Body of pancreas (tissue), 4 donors: Measurements from ENCODE around the gene BLOC1S1. TPM values are rescaled to one million over a fixed set of nuclear protein-coding genes. Genes with fewer than 3 reads are reported as not detected.

Experiments
- ATAC-seq: fragments of 150-250 bp; one replicate; pipeline ENCODE4 v1.9.1; 2016
- DNase-seq, 4 donors: peaks; one replicate each; pipeline ENCODE4 v3.0.0-alpha.2; 2019
- H3K27ac ChIP-seq, 4 donors: fragments of 200-600 bp; sonication (generic); 1 replicate in 3 of 4; 2 replicates in 1 of 4; pipeline versions ENCODE4 v1.5.1 to v1.6.1; 2016 to 2019; ENCODE audit warnings: mild to moderate bottlenecking in 1 of 4, mixed read lengths in 1 of 4, moderate library complexity in 1 of 4
- H3K27me3 ChIP-seq, 2 donors: fragments of 200-600 bp; sonication (generic); one replicate each; pipeline ENCODE4 v1.6.0; 2016; ENCODE audit warnings: mild to moderate bottlenecking in 1 of 2
- H3K36me3 ChIP-seq, 2 donors: fragments of 200-600 bp; sonication (generic); replicated peaks in 1 of 2; 2 replicates each; pipeline ENCODE4 v1.5.1; 2016; ENCODE audit warnings: low read depth in 2 of 2; ENCODE audit not compliant: insufficient read depth in 1 of 2
- H3K4me1 ChIP-seq: fragments of 200-600 bp; sonication (generic); one replicate; pipeline ENCODE4 v1.6.0; 2016
- H3K4me3 ChIP-seq, 2 donors: fragments of 200-600 bp; sonication (generic); 1 replicate in 1 of 2; 2 replicates in 1 of 2; pipeline ENCODE4 v1.5.1; 2016 to 2019
- H3K9me3 ChIP-seq, 3 donors: fragments of 200-600 bp; sonication (generic); 1 replicate in 2 of 3; 2 replicates in 1 of 3; pipeline ENCODE4 v1.5.1; 2016
- POLR2A ChIP-seq, 3 donors: fragments of 450-650 bp; IDR thresholded peaks; one replicate each; pipeline ENCODE4 v1.6.1; 2016; ENCODE audit warnings: antibody characterized with exemption in 3 of 3, mild to moderate bottlenecking in 2 of 3
- WGBS, 2 donors: methylation state at CpG; one replicate each; pipeline ENCODE4 v1.1.5; 2017; 5-methylcytosine and 5-hydroxymethylcytosine counted together
- intact Hi-C: fragments of 100-400 bp; cut with DNase I; formaldehyde crosslinking; loops from one replicate; pipeline ENCODE4 v1.15.1; 2023
- total RNA-seq, 2 donors: library from RNA; depleted of rRNA; stranded (reverse); fragments of >200 nt; gene quantifications; one replicate each; pipeline ENCODE4 v1.1.0, GENCODE V29; 2016
- TF ChIP-seq, protein P1 (sequence below), 7 experiments: fragments of 450-650 bp in 4 of 7; fragments of 200-600 bp in 3 of 7; sonication (generic) in 3 of 7; IDR thresholded peaks; one replicate each; pipeline ENCODE4 v1.5.1; 2016 to 2019; ENCODE audit warnings: antibody characterized with exemption in 7 of 7

The BLOC1S1 gene
- total RNA-seq, 2 donors from 2014 or later, result 86.1 to 105 TPM

DNA sequence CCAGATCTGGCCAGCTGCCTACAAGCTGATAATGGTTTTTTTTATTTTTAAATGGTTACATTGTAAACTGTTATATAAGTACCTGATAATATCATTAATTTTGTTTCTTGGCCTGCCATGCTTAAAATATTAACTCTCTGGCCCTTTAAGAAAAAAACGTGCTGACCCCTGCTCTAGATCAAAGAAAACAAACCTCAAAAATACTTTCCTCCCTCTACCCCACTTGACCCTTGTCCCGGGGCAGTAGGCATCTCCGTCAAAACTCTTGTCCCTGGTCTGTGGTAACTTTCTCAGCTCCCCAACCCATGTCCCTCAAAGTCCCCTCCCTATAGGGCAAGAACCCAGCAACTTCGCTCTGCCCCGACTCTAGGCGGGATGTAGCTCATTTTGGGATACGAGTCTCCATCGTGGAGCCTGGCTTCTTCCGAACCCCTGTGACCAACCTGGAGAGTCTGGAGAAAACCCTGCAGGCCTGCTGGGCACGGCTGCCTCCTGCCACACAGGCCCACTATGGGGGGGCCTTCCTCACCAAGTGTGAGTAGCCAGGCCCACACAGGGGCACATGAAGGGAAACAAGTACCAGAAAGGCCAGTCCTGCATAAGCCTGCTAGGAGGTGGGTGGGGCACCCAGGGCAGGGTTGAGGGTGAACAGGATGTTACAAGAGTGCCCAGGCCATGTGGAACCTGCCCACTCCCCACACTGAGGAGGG lies 7.8 kb downstream of the BLOC1S1 start:
- Histone ChIP-seq H3K4me3 (no peak overlapping the region), H3K27me3 (no peaks in the 10 kb centered on the region), H3K36me3 (peaks cover 0 to 7% of the 10 kb centered on the region in 2 donors), H3K27ac (peak overlapping the region in 1 of 4 donors; percentile 6), H3K4me1 (peaks cover 74% of the 10 kb centered on the region), H3K9me3 (no peaks in the 10 kb centered on the region)
- no peak for ATAC-seq
- intact Hi-C loops, result no loop called here
- TF ChIP-seq POLR2A (IDR thresholded peaks at IDR 0.05), result no peak
- TF ChIP-seq, protein P1, sequence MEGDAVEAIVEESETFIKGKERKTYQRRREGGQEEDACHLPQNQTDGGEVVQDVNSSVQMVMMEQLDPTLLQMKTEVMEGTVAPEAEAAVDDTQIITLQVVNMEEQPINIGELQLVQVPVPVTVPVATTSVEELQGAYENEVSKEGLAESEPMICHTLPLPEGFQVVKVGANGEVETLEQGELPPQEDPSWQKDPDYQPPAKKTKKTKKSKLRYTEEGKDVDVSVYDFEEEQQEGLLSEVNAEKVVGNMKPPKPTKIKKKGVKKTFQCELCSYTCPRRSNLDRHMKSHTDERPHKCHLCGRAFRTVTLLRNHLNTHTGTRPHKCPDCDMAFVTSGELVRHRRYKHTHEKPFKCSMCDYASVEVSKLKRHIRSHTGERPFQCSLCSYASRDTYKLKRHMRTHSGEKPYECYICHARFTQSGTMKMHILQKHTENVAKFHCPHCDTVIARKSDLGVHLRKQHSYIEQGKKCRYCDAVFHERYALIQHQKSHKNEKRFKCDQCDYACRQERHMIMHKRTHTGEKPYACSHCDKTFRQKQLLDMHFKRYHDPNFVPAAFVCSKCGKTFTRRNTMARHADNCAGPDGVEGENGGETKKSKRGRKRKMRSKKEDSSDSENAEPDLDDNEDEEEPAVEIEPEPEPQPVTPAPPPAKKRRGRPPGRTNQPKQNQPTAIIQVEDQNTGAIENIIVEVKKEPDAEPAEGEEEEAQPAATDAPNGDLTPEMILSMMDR (IDR thresholded peaks at IDR 0.05), result no peak
- 30 to 39% methylated on average over 10 of the region's 10 CpGs for WGBS, 2 donors
- no peak for DNase-seq

DNA sequence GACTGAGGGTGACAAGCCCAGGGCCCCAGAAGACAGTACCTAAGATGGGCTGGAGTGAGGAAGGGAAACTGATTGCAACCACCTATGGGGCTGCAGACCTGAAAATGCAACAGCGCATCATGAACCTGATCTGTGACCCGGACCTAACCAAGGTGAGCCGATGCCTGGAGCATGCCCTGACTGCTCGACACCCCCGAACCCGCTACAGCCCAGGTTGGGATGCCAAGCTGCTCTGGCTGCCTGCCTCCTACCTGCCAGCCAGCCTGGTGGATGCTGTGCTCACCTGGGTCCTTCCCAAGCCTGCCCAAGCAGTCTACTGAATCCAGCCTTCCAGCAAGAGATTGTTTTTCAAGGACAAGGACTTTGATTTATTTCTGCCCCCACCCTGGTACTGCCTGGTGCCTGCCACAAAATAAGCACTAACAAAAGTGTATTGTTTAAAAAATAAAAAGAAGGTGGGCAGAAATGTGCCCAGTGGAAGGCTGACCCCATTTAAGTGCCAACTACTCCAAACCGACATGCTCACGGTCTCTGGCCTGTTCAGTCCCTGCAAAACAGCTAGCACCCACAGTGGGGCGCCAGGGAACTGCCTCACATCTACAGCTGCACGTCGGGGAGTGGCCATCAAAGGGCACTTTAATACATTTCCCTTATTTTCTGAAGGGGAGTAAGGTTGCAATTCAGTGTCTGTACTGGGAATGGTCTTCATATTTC lies 8.5 kb downstream of the BLOC1S1 start:
- no peaks in the 10 kb centered on the region for H3K27me3 ChIP-seq
- no peaks in the 10 kb centered on the region for H3K9me3 ChIP-seq
- H3K36me3 ChIP-seq, result peaks cover 0 to 7% of the 10 kb centered on the region in 2 donors
- 19 to 24% methylated on average over 11 of the region's 11 CpGs for WGBS, 2 donors
- ATAC-seq (no peak), DNase-seq (peak; percentile 75 to 84 (median 80))
- H3K27ac ChIP-seq, result peak overlapping the region in 3 of 4 donors; percentile 6 to 33 (median 17)
- peaks cover 67% of the 10 kb centered on the region for H3K4me1 ChIP-seq
- TF ChIP-seq POLR2A (IDR thresholded peaks at IDR 0.05), result no peak
- TF ChIP-seq, protein P1 (IDR thresholded peaks at IDR 0.05), result peak; percentile 41 to 72 (median 54)
- intact Hi-C loops, result no loop called here
- H3K4me3 ChIP-seq, result no peak overlapping the region

DNA sequence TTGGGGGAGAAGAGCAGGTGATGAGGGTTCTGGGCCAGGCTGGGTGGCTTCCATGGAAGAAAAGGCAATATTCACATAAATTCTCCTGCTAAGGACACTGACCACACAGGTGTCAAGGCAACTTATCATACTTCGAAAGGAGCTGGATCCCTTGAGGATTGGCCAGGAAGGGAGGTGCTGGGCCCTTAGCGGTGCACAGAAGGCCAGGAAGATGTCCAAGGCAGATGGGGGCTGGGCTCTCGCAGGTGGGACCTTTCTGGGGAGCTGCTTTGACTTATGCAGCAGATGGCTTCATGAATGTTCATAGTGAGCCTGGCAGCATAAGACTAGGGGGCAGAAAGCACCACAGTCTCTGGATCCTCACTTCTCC lies 9.1 kb downstream of the BLOC1S1 start:
- TF ChIP-seq, protein P1 (IDR thresholded peaks at IDR 0.05), result peak in 1 of 7 experiments; percentile 5
- TF ChIP-seq POLR2A (IDR thresholded peaks at IDR 0.05), result no peak
- Histone ChIP-seq H3K27me3 (no peaks in the 10 kb centered on the region), H3K4me3 (no peak overlapping the region), H3K36me3 (peaks cover 0 to 7% of the 10 kb centered on the region in 2 donors), H3K27ac (peak overlapping the region in 1 of 4 donors; percentile 33), H3K9me3 (no peaks in the 10 kb centered on the region), H3K4me1 (peaks cover 65% of the 10 kb centered on the region)
- ATAC-seq (no peak), DNase-seq (no peak)
- intact Hi-C loops, result no loop called here
- WGBS, 2 donors, result 27 to 33% methylated on average over 3 of the region's 3 CpGs

DNA sequence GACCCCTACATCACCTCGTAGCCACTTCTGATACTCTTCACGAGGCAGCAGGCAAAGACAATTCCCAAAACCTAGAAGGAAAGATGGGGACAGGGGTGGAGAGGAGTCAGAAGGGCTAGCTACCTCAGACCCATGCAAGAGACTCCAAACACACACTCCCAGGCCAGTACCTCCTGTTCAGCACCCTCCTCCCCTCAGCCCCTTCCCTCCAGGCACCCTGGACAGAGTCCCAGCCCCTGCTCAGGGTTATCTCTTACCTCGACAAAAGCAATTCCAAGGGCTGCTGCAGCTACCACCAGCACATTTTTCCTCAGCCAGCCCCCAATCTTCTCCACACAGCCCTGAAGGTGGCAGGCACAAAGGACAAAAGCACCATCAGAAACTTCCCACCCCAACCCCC lies 9.7 kb downstream of the BLOC1S1 start:
- ATAC-seq, result no peak
- no peak for DNase-seq

More for the DNA sequence above, 9.7 kb downstream of the BLOC1S1 start:
- Histone ChIP-seq H3K36me3 (peaks cover 0 to 7% of the 10 kb centered on the region in 2 donors), H3K9me3 (no peaks in the 10 kb centered on the region), H3K27ac (no peak overlapping the region), H3K27me3 (no peaks in the 10 kb centered on the region), H3K4me3 (no peak overlapping the region), H3K4me1 (peaks cover 65% of the 10 kb centered on the region)
- whole genome bisulfite sequencing, 2 donors, result 57 to 65% methylated on average over 3 of the region's 3 CpGs
- intact Hi-C loops, result no loop called here
- TF ChIP-seq, protein P1 (IDR thresholded peaks at IDR 0.05), result no peak
- no peak for TF ChIP-seq POLR2A (IDR thresholded peaks at IDR 0.05)
